ENCODE results near the gene PPTC7. TPM values are rescaled to one million over a fixed set of nuclear protein-coding genes. Genes with fewer than 3 reads are reported as not detected.

The PPTC7 gene
- total RNA-seq, 4 donors from 2014 or later: 15.8 to 28.9 (median 22.8) TPM

DNA sequence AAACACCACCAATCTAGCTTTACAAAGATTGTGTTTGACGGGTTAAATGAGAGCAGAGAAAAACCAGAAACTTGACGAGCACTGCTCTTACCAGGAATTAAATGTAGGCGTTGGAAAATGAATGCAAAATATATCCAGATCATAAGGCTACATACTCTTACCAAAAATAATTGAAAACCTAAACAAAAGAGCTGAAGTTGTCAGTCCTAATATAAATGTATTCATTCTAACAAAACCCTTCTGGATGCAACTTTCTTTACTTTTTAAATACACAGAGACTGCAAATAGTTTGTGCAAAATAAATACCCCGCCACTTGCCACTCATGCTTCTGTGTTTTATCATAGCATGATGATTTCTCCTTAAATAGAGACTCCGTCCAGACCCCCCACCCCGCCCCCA lies 48.3 kb downstream of the PPTC7 start:
- WGBS, 2 donors: 92 to 96% methylated on average over 6 of the region's 6 CpGs

DNA sequence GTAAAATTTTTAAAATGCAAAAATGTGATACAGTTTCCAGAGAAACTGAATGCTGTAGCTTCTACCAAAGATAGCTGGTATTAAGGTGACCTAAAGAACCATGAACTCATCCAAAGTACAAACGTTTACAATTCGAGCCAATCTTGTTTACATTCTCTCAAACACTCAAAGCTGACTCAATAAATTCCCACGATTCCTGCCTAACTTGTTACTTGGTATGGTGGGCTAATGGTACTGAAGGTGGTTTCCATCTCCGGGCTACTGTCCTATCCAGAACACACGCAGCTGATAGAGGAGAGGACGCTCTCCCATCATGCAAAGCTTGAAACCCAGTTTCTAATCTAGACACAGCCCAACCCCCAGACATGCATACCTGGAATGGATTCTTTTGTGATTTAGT lies 49.5 kb downstream of the PPTC7 start:
- TF ChIP-seq POLR2A (IDR thresholded peaks at IDR 0.05): no peak
- TF ChIP-seq, protein P1, sequence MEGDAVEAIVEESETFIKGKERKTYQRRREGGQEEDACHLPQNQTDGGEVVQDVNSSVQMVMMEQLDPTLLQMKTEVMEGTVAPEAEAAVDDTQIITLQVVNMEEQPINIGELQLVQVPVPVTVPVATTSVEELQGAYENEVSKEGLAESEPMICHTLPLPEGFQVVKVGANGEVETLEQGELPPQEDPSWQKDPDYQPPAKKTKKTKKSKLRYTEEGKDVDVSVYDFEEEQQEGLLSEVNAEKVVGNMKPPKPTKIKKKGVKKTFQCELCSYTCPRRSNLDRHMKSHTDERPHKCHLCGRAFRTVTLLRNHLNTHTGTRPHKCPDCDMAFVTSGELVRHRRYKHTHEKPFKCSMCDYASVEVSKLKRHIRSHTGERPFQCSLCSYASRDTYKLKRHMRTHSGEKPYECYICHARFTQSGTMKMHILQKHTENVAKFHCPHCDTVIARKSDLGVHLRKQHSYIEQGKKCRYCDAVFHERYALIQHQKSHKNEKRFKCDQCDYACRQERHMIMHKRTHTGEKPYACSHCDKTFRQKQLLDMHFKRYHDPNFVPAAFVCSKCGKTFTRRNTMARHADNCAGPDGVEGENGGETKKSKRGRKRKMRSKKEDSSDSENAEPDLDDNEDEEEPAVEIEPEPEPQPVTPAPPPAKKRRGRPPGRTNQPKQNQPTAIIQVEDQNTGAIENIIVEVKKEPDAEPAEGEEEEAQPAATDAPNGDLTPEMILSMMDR (IDR thresholded peaks at IDR 0.05): no peak
- Histone ChIP-seq H3K27me3 (no peaks in the 10 kb centered on the region), H3K9me3 (no peaks in the 10 kb centered on the region), H3K36me3 (peaks cover 12 to 28% of the 10 kb centered on the region in 2 donors), H3K4me3 (replicated peaks in 1 of 3) (no peak overlapping the region), H3K4me1 (peaks cover 0 to 6% of the 10 kb centered on the region in 2 donors), H3K27ac (no peak overlapping the region)
- DNase-seq: no peak
- intact Hi-C loops (cut with DNase I): no loop called here
- 60 to 62% methylated on average over 6 of the region's 6 CpGs for WGBS, 2 donors

More for the DNA sequence above, 48.3 kb downstream of the PPTC7 start:
- no peaks in the 10 kb centered on the region for H3K27me3 ChIP-seq
- no peak overlapping the region for H3K4me3 ChIP-seq (replicated peaks in 1 of 3)
- no peaks in the 10 kb centered on the region for H3K9me3 ChIP-seq
- no peak for TF ChIP-seq POLR2A (IDR thresholded peaks at IDR 0.05)
- TF ChIP-seq, protein P1 (IDR thresholded peaks at IDR 0.05): no peak
- H3K4me1 ChIP-seq: peaks cover 0 to 6% of the 10 kb centered on the region in 2 donors
- intact Hi-C loops (cut with DNase I): no loop called here
- H3K36me3 ChIP-seq: peaks cover 21 to 31% of the 10 kb centered on the region in 2 donors
- no peak overlapping the region for H3K27ac ChIP-seq
- DNase-seq: no peak

DNA sequence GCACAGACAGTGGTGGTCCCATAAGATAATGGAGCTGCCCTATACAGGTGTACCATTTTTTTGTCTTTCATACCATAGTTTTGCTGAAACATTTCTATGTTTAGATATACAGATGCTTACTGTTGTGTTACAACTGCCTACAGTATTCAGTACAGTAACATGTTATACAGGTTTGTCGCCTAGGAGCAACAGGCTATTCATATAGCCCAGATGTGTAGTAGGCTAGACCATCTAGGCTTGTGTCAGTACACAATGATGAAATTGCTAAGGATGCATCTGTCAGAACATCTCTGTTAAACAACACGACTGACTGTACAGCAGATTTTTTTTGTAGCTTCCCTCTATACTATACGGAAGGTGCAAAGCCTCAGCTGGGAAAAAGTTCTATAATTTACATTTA lies 50.5 kb downstream of the PPTC7 start:
- Histone ChIP-seq H3K4me1 (peaks cover 0 to 8% of the 10 kb centered on the region in 2 donors), H3K4me3 (replicated peaks in 1 of 3) (no peak overlapping the region), H3K36me3 (peaks cover 3 to 18% of the 10 kb centered on the region in 2 donors), H3K9me3 (no peaks in the 10 kb centered on the region), H3K27ac (no peak overlapping the region), H3K27me3 (no peaks in the 10 kb centered on the region)
- 96% methylated on average over 3 of the region's 3 CpGs for WGBS, 2 donors
- TF ChIP-seq, protein P1 (IDR thresholded peaks at IDR 0.05): no peak
- no peak for TF ChIP-seq POLR2A (IDR thresholded peaks at IDR 0.05)
- intact Hi-C loops (cut with DNase I): no loop called here
- DNase-seq: no peak

DNA sequence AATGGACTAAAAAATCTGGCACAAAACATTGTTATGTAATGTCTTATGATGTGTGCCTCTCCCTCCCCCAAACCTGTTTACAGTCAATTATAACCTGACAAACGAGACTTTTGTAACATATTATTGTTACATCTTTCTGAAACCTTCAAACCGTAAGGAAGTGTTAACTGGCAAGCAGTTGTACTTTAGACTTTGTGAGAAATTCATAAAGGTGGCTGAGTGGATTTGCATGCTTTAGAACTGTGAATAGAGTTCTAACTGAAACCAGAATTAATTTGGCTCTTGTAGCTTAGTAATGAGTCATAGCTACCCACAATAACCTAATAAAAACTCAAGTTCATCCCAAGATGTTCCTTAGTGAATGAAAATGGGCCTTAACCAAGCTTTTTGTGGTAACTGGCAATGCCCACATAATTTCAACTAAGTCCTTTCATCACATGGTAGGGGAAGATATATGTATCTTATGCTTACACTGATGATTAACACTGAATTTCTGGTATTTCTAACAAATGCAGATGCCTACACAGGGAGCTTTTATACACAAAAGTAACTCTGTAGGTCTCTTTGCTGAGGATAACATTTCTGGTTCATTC lies 51.3 kb downstream of the PPTC7 start:
- no peaks in the 10 kb centered on the region for H3K27me3 ChIP-seq

DNA sequence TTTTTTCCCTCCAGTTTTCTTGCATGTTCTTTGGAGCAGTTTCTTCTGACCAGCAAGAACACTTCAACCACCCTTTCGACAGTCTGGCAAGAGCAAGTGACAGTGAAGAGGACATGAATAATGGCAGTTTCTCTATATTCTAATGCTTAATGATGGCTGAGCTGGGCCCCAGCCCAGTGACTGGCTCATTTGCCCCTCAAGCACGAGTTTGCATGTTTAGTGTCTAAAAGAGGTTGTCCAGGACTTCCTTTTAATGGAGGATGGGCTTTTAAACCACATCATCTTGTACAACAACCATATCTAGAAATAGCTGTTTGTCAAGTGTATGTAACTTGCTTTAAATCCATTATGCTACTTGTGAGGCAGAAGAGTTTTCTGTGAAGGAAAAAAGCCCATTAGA lies 52.6 kb downstream of the PPTC7 start:
- H3K27me3 ChIP-seq: no peaks in the 10 kb centered on the region
- no peaks in the 10 kb centered on the region for H3K9me3 ChIP-seq
- 55 to 73% methylated on average over 2 of the region's 2 CpGs for WGBS, 2 donors
- peaks cover 0 to 13% of the 10 kb centered on the region in 2 donors for H3K4me1 ChIP-seq
- no peak overlapping the region for H3K27ac ChIP-seq
- no peak for DNase-seq
- no peak overlapping the region for H3K4me3 ChIP-seq (replicated peaks in 1 of 3)
- TF ChIP-seq POLR2A (IDR thresholded peaks at IDR 0.05): no peak
- TF ChIP-seq, protein P1 (IDR thresholded peaks at IDR 0.05): no peak
- intact Hi-C loops (cut with DNase I): no loop called here
- H3K36me3 ChIP-seq: no peaks in the 10 kb centered on the region

More for the DNA sequence above, 51.3 kb downstream of the PPTC7 start:
- DNase-seq: no peak
- H3K4me1 ChIP-seq: peaks cover 0 to 13% of the 10 kb centered on the region in 2 donors
- H3K4me3 ChIP-seq (replicated peaks in 1 of 3): no peak overlapping the region
- TF ChIP-seq POLR2A (IDR thresholded peaks at IDR 0.05): no peak
- TF ChIP-seq, protein P1 (IDR thresholded peaks at IDR 0.05): no peak
- 75 to 83% methylated on average over 2 of the region's 2 CpGs for WGBS, 2 donors
- no peaks in the 10 kb centered on the region for H3K9me3 ChIP-seq
- intact Hi-C loops (cut with DNase I): no loop called here
- H3K36me3 ChIP-seq: peaks cover 0 to 12% of the 10 kb centered on the region in 2 donors
- H3K27ac ChIP-seq: no peak overlapping the region
